H9 (cell line): Measurements from ENCODE around the gene GABRR2. TPM values are rescaled to one million over a fixed set of nuclear protein-coding genes. Genes with fewer than 3 reads are reported as not detected.

Experiments used
- DNase-seq: peaks from one replicate; pipeline ENCODE4 v3.0.0-alpha.2; 2017
- H2AFZ ChIP-seq: one replicate; pipeline ENCODE4 v1.6.1; 2013; ENCODE audit warnings: mild to moderate bottlenecking, low read length, control low read depth, moderate library complexity
- H2AK5ac ChIP-seq: 2 replicates; pipeline ENCODE4 v1.6.1; 2013; ENCODE audit warnings: low read length, control low read depth, mixed read lengths; ENCODE audit not compliant: insufficient read length
- H2BK120ac ChIP-seq: one replicate; pipeline ENCODE4 v1.6.1; 2013; ENCODE audit warnings: low read depth, mild to moderate bottlenecking, low read length, control low read depth, inconsistent platforms; ENCODE audit not compliant: poor library complexity, severe bottlenecking
- H2BK12ac ChIP-seq: 2 replicates; pipeline ENCODE4 v1.6.1; 2013; ENCODE audit warnings: low read length, control low read depth, mixed read lengths, low read depth; ENCODE audit not compliant: insufficient read length
- H2BK15ac ChIP-seq: 2 replicates; pipeline ENCODE4 v1.6.1; 2013; ENCODE audit warnings: low read depth, low read length, control low read depth
- H2BK20ac ChIP-seq: one replicate; pipeline ENCODE4 v1.6.1; 2013; ENCODE audit warnings: low read depth, mild to moderate bottlenecking, low read length, control low read depth, inconsistent platforms; ENCODE audit not compliant: poor library complexity, severe bottlenecking
- H2BK5ac ChIP-seq: 2 replicates; pipeline ENCODE4 v1.6.1; 2013; ENCODE audit warnings: low read length, control low read depth, mixed read lengths; ENCODE audit not compliant: insufficient read length
- H3K14ac ChIP-seq: 2 replicates; pipeline ENCODE4 v1.6.1; 2013; ENCODE audit warnings: low read length, control low read depth; ENCODE audit not compliant: insufficient read depth
- H3K18ac ChIP-seq: 2 replicates; pipeline ENCODE4 v1.6.1; 2013; ENCODE audit warnings: low read depth, mild to moderate bottlenecking, mixed read lengths, low read length, control low read depth; ENCODE audit not compliant: insufficient read length
- H3K23ac ChIP-seq: 2 replicates; pipeline ENCODE4 v1.6.1; 2013; ENCODE audit warnings: low read length, control low read depth, mixed read lengths, low read depth; ENCODE audit not compliant: insufficient read length
- H3K23me2 ChIP-seq: 2 replicates; pipeline ENCODE4 v1.6.1; 2013; ENCODE audit warnings: low read depth, mild to moderate bottlenecking, mixed read lengths, low read length, control low read depth; ENCODE audit not compliant: insufficient read length, poor library complexity, severe bottlenecking
- H3K27ac ChIP-seq: 2 replicates; pipeline ENCODE4 v1.5.1; 2013; ENCODE audit warnings: low read length, control low read depth, mixed read lengths, low read depth; ENCODE audit not compliant: insufficient read length
- H3K27me3 ChIP-seq: 2 replicates; pipeline ENCODE4 v1.6.1; 2013; ENCODE audit warnings: low read length, control low read depth, inconsistent platforms; ENCODE audit not compliant: insufficient read depth
- H3K4ac ChIP-seq: 2 replicates; pipeline ENCODE4 v1.6.1; 2013; ENCODE audit warnings: low read depth, mild to moderate bottlenecking, control low read depth, inconsistent platforms, low read length, moderate library complexity
- H3K4me1 ChIP-seq: 2 replicates; pipeline ENCODE4 v1.6.1; 2013; ENCODE audit warnings: low read length, control low read depth, inconsistent platforms; ENCODE audit not compliant: insufficient read depth
- H3K4me2 ChIP-seq: 2 replicates; pipeline ENCODE4 v1.6.1; 2013; ENCODE audit warnings: low read length, control low read depth, mixed read lengths; ENCODE audit not compliant: insufficient read length, insufficient read depth
- H3K56ac ChIP-seq: 2 replicates; pipeline ENCODE4 v1.6.1; 2013; ENCODE audit warnings: low read depth, mild to moderate bottlenecking, mixed read lengths, low read length, control low read depth; ENCODE audit not compliant: insufficient read length
- H3K79me1 ChIP-seq: 2 replicates; pipeline ENCODE4 v1.6.1; 2013; ENCODE audit warnings: low read depth, mild to moderate bottlenecking, moderate library complexity, low read length, control low read depth, inconsistent platforms; ENCODE audit not compliant: insufficient read depth, poor library complexity, severe bottlenecking
- H3K79me2 ChIP-seq: 2 replicates; pipeline ENCODE4 v1.6.1; 2013; ENCODE audit warnings: low read length, control low read depth, inconsistent platforms; ENCODE audit not compliant: insufficient read depth
- H3K9ac ChIP-seq: 2 replicates; pipeline ENCODE4 v1.6.1; 2013; ENCODE audit warnings: low read length, control low read depth, mixed read lengths; ENCODE audit not compliant: insufficient read length; ENCODE audit errors: extremely low read depth
- H3K9me3 ChIP-seq: one replicate; pipeline ENCODE4 v1.6.1; 2013; ENCODE audit warnings: low read depth, low read length, inconsistent platforms; ENCODE audit not compliant: control insufficient read depth
- H3T11ph ChIP-seq: one replicate; pipeline ENCODE4 v1.6.1; 2013; ENCODE audit warnings: mild to moderate bottlenecking, low read length, control low read depth, inconsistent platforms
- H4K20me1 ChIP-seq: one replicate; pipeline ENCODE4 v1.6.1; 2013; ENCODE audit not compliant: control insufficient read depth, insufficient read length, insufficient read depth
- H4K5ac ChIP-seq: 2 replicates; pipeline ENCODE4 v1.6.1; 2013; ENCODE audit warnings: low read depth, mild to moderate bottlenecking, mixed read lengths, low read length, control low read depth; ENCODE audit not compliant: insufficient read length
- H4K8ac ChIP-seq: replicated peaks from 2 replicates; pipeline ENCODE4 v1.6.1; 2013; ENCODE audit warnings: low read length, control low read depth, mixed read lengths, low read depth; ENCODE audit not compliant: insufficient read length
- H4K91ac ChIP-seq: 2 replicates; pipeline ENCODE4 v1.6.1; 2013; ENCODE audit warnings: low read depth, mild to moderate bottlenecking, moderate library complexity, mixed read lengths, low read length, control low read depth; ENCODE audit not compliant: insufficient read length
- H3K27ac Mint-ChIP-seq, 3 experiments: 2 replicates in 2 of 3; 3 replicates in 1 of 3; pipeline ENCODE4 v1.8.0; 2020 to 2021; ENCODE audit warnings: mixed read lengths in 3 of 3, mild to moderate bottlenecking in 1 of 3, moderate library complexity in 1 of 3
- H3K27me3 Mint-ChIP-seq: 2 replicates; pipeline ENCODE4 v1.8.0; 2021; ENCODE audit warnings: low read depth, mild to moderate bottlenecking, moderate library complexity, mixed read lengths
- H3K36me3 Mint-ChIP-seq, 3 experiments: 2 replicates in 2 of 3; 3 replicates in 1 of 3; pipeline ENCODE4 v1.8.0; 2020 to 2021; ENCODE audit warnings: low read depth in 3 of 3, mixed read lengths in 3 of 3; ENCODE audit not compliant: insufficient read depth in 1 of 3
- H3K4me1 Mint-ChIP-seq, 2 experiments: 2 replicates each; pipeline ENCODE4 v1.8.0; 2020; ENCODE audit warnings: mixed read lengths in 2 of 2
- H3K4me3 Mint-ChIP-seq, 2 experiments: 2 replicates in 1 of 2; 3 replicates in 1 of 2; pipeline ENCODE4 v1.8.0; 2020 to 2021; ENCODE audit warnings: mild to moderate bottlenecking in 2 of 2, mixed read lengths in 2 of 2, moderate library complexity in 1 of 2
- H3K9me3 Mint-ChIP-seq, 2 experiments: 2 replicates in 1 of 2; 3 replicates in 1 of 2; pipeline ENCODE4 v1.8.0; 2020; ENCODE audit warnings: mild to moderate bottlenecking in 2 of 2, mixed read lengths in 2 of 2, moderate library complexity in 1 of 2
- WGBS: extraction: QIAGEN DNeasy Blood & Tissue Kit; methylation state at CpG from one replicate; pipeline ENCODE4 v1.1.7; 2013; ENCODE audit warnings: missing lambda C conversion rate, low lambda C conversion rate, mixed read lengths; ENCODE audit not compliant: insufficient read length; ENCODE audit errors: extremely low coverage; 5-methylcytosine and 5-hydroxymethylcytosine counted together
- total RNA-seq: library from RNA; stranded (reverse); gene quantifications from 2 replicates; pipeline ENCODE4 v1.2.1, GENCODE V29; 2021
- TF ChIP-seq, protein P1 (sequence below): fragments of 200-600 bp; sonication (generic); conservative IDR thresholded peaks from 3 replicates; pipeline ENCODE4 v1.8.0; 2021; ENCODE audit warnings: antibody characterized with exemption, mild to moderate bottlenecking

Gene GABRR2
- total RNA-seq, 1 experiment from 2014 or later = not detected

DNA sequence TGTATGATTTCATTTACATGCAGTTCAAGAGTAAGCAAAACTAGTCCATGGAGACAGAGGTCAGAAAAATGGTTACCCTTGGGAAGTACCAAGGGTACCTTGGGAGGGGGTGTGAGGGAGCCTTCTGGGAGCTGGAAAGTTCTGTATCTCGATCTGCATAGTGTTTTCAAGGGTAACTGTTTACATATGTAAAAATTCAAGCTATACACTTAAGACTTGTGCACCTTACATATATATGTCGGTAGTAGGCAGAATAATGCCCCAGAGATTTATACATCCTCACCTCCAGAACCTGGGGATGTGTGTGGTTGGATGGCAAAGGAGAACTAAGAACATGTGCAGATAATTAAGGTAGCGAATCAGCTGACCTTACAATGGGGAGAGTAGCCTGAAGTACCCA is 31.0 kb downstream of the GABRR2 start:
- DNase-seq = no peak
- H2BK5ac ChIP-seq = no peak overlapping the region
- H3K79me2 ChIP-seq = no peaks in the 10 kb centered on the region
- no peak overlapping the region for H3K27ac ChIP-seq
- H3K9me3 ChIP-seq = no peaks in the 10 kb centered on the region
- H3K23me2 ChIP-seq = no peaks in the 10 kb centered on the region
- Mint-ChIP-seq H3K4me1 (peaks cover 18 to 24% of the 10 kb centered on the region in 2 experiments), H3K9me3 (no peaks in the 10 kb centered on the region; a peak in 1 of 5 replicates), H3K4me3 (no peak overlapping the region), H3K27me3 (no peaks in the 10 kb centered on the region; the same call in 1 of the 2 replicates), H3K36me3 (no peaks in the 10 kb centered on the region; a peak in 1 of 7 replicates), H3K27ac (no peak overlapping the region)
- H2AK5ac ChIP-seq = no peak overlapping the region
- H3K4me1 ChIP-seq = no peaks in the 10 kb centered on the region
- H3K18ac ChIP-seq = no peak overlapping the region
- TF ChIP-seq, protein P1, sequence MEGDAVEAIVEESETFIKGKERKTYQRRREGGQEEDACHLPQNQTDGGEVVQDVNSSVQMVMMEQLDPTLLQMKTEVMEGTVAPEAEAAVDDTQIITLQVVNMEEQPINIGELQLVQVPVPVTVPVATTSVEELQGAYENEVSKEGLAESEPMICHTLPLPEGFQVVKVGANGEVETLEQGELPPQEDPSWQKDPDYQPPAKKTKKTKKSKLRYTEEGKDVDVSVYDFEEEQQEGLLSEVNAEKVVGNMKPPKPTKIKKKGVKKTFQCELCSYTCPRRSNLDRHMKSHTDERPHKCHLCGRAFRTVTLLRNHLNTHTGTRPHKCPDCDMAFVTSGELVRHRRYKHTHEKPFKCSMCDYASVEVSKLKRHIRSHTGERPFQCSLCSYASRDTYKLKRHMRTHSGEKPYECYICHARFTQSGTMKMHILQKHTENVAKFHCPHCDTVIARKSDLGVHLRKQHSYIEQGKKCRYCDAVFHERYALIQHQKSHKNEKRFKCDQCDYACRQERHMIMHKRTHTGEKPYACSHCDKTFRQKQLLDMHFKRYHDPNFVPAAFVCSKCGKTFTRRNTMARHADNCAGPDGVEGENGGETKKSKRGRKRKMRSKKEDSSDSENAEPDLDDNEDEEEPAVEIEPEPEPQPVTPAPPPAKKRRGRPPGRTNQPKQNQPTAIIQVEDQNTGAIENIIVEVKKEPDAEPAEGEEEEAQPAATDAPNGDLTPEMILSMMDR = no peak
- no peak overlapping the region for H2AFZ ChIP-seq
- H2BK120ac ChIP-seq = no peak overlapping the region
- no peak overlapping the region for H4K91ac ChIP-seq
- no peaks in the 10 kb centered on the region for H4K20me1 ChIP-seq
- no peak overlapping the region for H3K14ac ChIP-seq
- no peak overlapping the region for H3K23ac ChIP-seq
- H3K27me3 ChIP-seq = no peaks in the 10 kb centered on the region; the same call in 1 of the 2 replicates
- WGBS = no CpG with 5 or more reads among the region's 3 CpGs
- H3K4me2 ChIP-seq = no peak overlapping the region
- no peak overlapping the region for H3K9ac ChIP-seq
- H2BK20ac ChIP-seq = no peak overlapping the region
- H3K56ac ChIP-seq = no peak overlapping the region
- H4K8ac ChIP-seq = no peak overlapping the region
- H2BK15ac ChIP-seq = no peak overlapping the region
- H3T11ph ChIP-seq = no peak overlapping the region
- H4K5ac ChIP-seq = no peak overlapping the region
- H3K79me1 ChIP-seq = no peaks in the 10 kb centered on the region
- no peak overlapping the region for H2BK12ac ChIP-seq
- H3K4ac ChIP-seq = no peak overlapping the region
